Esophagus squamous epithelium (tissue), 5 donors: ENCODE data around the gene ATRN. TPM values are rescaled to one million over a fixed set of nuclear protein-coding genes. Genes with fewer than 3 reads are reported as not detected.

Experiments
- DNase-seq: peaks from one replicate; lab custom pipeline; 2025; lab: John Stamatoyannopoulos, UW
- H3K27ac ChIP-seq, 4 donors: fragments of 200-600 bp; sonication (generic); one replicate each; pipeline ENCODE4 v1.5.1; 2016 to 2019; ENCODE audit warnings: mild to moderate bottlenecking in 1 of 4
- H3K27me3 ChIP-seq, 4 donors: fragments of 200-600 bp; sonication (generic); 1 replicate in 3 of 4; 2 replicates in 1 of 4; pipeline versions ENCODE4 v1.5.1 to v1.6.0; 2017 to 2021; ENCODE audit warnings: antibody characterized with exemption in 1 of 4
- H3K36me3 ChIP-seq, 3 donors: fragments of 200-600 bp; sonication (generic); one replicate each; pipeline ENCODE4 v1.5.1; 2016 to 2019
- H3K4me1 ChIP-seq, 3 donors: fragments of 200-600 bp; sonication (generic); one replicate each; pipeline ENCODE4 v1.5.1; 2017 to 2019
- H3K4me3 ChIP-seq, 4 donors: fragments of 200-600 bp; sonication (generic); 1 replicate in 3 of 4; 2 replicates in 1 of 4; pipeline ENCODE4 v1.5.1; 2016 to 2019; ENCODE audit warnings: mild to moderate bottlenecking in 2 of 4, moderate library complexity in 1 of 4
- H3K9me3 ChIP-seq, 3 donors: fragments of 200-600 bp; sonication (generic); one replicate each; pipeline ENCODE4 v1.5.1; 2016 to 2019
- POLR2A ChIP-seq, 4 donors: fragments of 450-650 bp; IDR thresholded peaks; one replicate each; pipeline ENCODE4 v1.6.1; 2017; ENCODE audit warnings: antibody characterized with exemption in 4 of 4, mild to moderate bottlenecking in 4 of 4, moderate library complexity in 3 of 4
- WGBS, 2 donors: methylation state at CpG; one replicate each; pipeline ENCODE4 v1.1.5; 2018; 5-methylcytosine and 5-hydroxymethylcytosine counted together
- intact Hi-C: fragments of 100-400 bp; cut with DNase I; formaldehyde crosslinking; loops from one replicate; pipeline ENCODE4 v1.15.0; 2022
- total RNA-seq, 4 donors: library from RNA; depleted of rRNA; stranded (reverse); fragments of >200 nt; gene quantifications; one replicate each; pipeline ENCODE4 v1.1.0, GENCODE V29; 2016
- TF ChIP-seq, protein P1 (sequence below), 6 experiments: fragments of 450-650 bp in 4 of 6; fragments of 200-600 bp in 2 of 6; sonication (generic) in 2 of 6; IDR thresholded peaks; one replicate each; pipeline ENCODE4 v1.5.1; 2016 to 2019; ENCODE audit warnings: antibody characterized with exemption in 6 of 6, mild to moderate bottlenecking in 4 of 6, moderate library complexity in 4 of 6
- donor health status: DM: yes; HTN: yes; CAD: no.

Gene ATRN
- total RNA-seq, 4 donors from 2014 or later: 15.4 to 23.1 (median 21.4) TPM

DNA sequence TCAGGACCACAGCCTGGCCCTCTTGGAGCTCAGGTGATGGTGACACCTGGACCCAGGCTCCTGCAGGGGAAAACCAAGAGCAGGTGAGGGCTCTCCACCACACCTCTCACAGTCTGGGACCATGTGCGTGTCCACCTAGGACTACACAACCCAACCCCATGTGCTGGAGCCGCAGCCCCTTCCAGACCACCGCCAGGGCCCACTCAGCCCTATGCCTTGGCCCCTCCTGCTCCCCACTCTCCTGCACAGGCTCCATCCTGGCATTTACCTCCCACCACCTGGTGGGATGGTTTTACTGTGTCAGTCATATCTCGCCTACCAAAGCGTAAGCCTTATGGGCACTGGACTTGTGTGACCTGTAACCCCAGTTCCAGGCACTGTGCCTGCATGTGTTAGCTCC lies 224.0 kb downstream of the ATRN start:
- Histone ChIP-seq H3K27me3 (no peaks in the 10 kb centered on the region), H3K36me3 (no peaks in the 10 kb centered on the region), H3K27ac (no peak overlapping the region), H3K9me3 (no peaks in the 10 kb centered on the region), H3K4me3 (no peak overlapping the region), H3K4me1 (no peaks in the 10 kb centered on the region)
- no peak for DNase-seq
- WGBS, 2 donors: 91% methylated on average over 5 of the region's 5 CpGs; no CpG with 5 or more reads in 1 of the 2 donors
- intact Hi-C loops: no loop called here
- TF ChIP-seq, protein P1, sequence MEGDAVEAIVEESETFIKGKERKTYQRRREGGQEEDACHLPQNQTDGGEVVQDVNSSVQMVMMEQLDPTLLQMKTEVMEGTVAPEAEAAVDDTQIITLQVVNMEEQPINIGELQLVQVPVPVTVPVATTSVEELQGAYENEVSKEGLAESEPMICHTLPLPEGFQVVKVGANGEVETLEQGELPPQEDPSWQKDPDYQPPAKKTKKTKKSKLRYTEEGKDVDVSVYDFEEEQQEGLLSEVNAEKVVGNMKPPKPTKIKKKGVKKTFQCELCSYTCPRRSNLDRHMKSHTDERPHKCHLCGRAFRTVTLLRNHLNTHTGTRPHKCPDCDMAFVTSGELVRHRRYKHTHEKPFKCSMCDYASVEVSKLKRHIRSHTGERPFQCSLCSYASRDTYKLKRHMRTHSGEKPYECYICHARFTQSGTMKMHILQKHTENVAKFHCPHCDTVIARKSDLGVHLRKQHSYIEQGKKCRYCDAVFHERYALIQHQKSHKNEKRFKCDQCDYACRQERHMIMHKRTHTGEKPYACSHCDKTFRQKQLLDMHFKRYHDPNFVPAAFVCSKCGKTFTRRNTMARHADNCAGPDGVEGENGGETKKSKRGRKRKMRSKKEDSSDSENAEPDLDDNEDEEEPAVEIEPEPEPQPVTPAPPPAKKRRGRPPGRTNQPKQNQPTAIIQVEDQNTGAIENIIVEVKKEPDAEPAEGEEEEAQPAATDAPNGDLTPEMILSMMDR (IDR thresholded peaks at IDR 0.05): no peak

DNA sequence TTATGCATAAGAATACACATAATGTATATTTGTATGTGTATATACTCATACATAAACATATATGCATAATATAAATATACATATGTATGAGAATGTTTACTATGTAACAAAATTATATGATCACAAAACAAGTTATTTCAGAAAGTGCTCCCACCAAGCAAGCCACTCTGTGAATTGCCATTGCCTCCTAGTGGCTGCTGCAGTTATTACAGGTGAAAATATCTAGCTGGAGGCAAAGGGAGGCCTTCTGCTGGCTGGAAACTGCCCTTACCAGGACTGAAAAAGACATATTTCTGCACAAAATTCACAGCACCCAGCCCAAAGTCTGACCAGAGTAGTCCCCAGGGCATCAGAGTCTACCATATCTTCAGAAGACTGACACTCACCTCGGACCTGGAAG lies 225.4 kb downstream of the ATRN start:
- Histone ChIP-seq H3K27ac (no peak overlapping the region), H3K4me1 (no peaks in the 10 kb centered on the region), H3K36me3 (no peaks in the 10 kb centered on the region), H3K4me3 (no peak overlapping the region), H3K27me3 (no peaks in the 10 kb centered on the region), H3K9me3 (no peaks in the 10 kb centered on the region)
- no peak for DNase-seq
- TF ChIP-seq, protein P1 (IDR thresholded peaks at IDR 0.05): peak in 2 of 6 experiments; percentile 10 to 37
- TF ChIP-seq POLR2A (IDR thresholded peaks at IDR 0.05): no peak
- intact Hi-C loops: no loop called here
- WGBS, 2 donors: 57 to 83% methylated on average over 1 of the region's 1 CpG

DNA sequence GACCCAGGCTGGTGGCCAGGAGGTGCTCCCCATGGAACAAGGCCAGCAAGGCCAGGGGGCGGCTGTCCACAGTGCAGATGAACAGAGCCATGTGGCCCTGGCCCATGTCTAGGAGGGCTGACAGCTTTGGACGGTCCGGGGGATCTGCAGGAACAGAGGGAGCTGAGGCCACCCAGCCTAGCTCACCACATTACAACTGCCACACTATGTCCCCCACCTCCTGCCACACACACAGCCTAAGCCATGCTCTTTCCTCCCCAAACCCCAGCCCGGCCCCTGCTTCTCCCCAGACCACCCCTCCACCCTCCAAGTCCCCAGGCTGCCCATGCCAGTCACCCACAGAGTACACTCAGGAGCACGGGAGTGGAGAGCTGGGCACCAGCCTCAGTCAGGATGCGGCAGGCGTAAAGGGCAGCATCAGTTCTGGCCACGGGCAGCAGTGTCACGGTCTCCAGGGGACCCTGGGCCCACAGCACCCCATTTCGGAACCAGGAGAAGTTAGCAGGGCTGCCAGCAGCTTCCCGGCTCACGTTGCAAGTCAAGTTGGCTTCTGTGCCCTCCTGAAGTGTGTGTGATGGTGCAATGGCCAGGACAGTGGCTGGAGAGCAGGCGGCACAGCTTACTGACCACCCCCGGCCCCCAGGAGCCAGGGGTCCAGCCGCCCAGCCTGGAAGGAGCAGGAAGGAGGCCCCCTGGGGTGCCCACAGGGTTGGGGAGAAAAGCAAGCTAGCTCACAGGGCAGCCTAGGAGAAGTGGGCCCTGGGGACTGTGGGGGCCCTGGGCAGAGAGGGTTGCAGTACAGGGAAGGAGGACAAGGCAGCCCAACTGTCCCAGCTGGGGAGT lies 226.1 kb downstream of the ATRN start:
- WGBS, 2 donors: 79% methylated on average over 6 of the region's 15 CpGs; no CpG with 5 or more reads in 1 of the 2 donors
- DNase-seq: no peak

DNA sequence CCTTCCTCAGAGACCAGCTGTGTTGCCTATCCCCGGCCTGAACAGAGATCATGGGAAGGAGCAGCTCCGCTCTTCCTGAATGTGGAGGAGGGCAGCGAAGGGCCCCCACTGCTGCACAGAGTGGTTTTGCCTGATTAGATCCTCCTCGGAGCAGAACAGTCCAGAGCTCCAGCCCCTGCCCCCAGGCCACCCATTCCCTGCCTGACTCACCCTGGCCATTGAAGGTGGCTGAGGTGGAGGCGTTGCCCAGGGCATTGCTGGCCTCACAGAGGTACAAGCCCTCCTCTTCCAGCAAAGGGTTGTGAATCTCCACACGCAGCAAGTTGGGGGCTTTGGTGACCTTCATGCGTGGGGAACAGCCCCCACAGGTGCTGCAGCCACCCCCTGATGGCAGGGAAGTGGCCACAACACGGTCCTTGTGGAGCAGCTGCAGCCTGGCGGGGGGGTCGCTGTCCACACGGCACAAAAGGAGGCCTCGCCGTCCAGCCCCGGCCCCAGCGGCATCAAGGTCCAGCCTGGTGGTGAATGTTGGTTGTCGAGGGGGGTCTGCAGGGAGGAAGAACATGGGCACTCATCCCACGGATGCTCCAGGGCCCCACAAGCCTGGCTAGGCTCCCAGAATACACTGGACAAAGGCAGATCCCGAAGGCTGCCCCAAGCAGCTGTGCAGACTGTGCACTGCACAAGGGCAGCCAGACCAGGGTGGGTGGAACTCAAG lies 226.9 kb downstream of the ATRN start:
- Histone ChIP-seq H3K9me3 (no peaks in the 10 kb centered on the region), H3K4me3 (no peak overlapping the region), H3K36me3 (no peaks in the 10 kb centered on the region), H3K27ac (no peak overlapping the region), H3K4me1 (no peaks in the 10 kb centered on the region), H3K27me3 (no peaks in the 10 kb centered on the region)
- intact Hi-C loops: no loop called here
- DNase-seq: no peak
- TF ChIP-seq POLR2A (IDR thresholded peaks at IDR 0.05): no peak
- TF ChIP-seq, protein P1 (IDR thresholded peaks at IDR 0.05): no peak
- WGBS, 2 donors: 56 to 58% methylated on average over 3 of the region's 18 CpGs

More for the DNA sequence above, 226.1 kb downstream of the ATRN start:
- intact Hi-C loops: no loop called here
- Histone ChIP-seq H3K9me3 (no peaks in the 10 kb centered on the region), H3K4me3 (no peak overlapping the region), H3K4me1 (no peaks in the 10 kb centered on the region), H3K27me3 (no peaks in the 10 kb centered on the region), H3K36me3 (no peaks in the 10 kb centered on the region), H3K27ac (no peak overlapping the region)
- TF ChIP-seq POLR2A (IDR thresholded peaks at IDR 0.05): no peak
- TF ChIP-seq, protein P1 (IDR thresholded peaks at IDR 0.05): no peak

DNA sequence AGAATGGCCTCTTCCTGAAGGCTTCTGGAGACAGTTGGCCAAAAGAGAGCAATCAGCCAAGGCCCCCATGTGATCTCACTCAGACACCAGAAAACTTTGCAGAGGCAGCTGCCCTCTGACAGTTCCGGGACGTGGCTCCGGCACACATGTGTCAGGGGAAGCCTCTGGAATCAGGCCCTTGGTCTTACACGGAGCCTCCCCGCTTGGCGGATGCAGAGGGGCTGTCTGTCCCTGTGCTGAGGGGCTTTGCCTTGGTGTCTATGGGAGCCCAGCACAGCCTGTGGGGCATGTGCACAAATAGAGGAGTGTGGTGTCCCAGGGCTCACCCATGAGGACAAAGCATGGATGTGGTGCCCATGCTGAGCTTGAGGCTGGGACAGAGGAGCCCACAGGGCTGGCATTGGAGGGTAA lies 227.8 kb downstream of the ATRN start:
- 80% methylated on average over 1 of the region's 6 CpGs; no CpG with 5 or more reads in 1 of the 2 donors for WGBS, 2 donors
- Histone ChIP-seq H3K36me3 (no peaks in the 10 kb centered on the region), H3K4me3 (no peak overlapping the region), H3K4me1 (no peaks in the 10 kb centered on the region), H3K27ac (no peak overlapping the region), H3K9me3 (no peaks in the 10 kb centered on the region), H3K27me3 (no peaks in the 10 kb centered on the region)
- DNase-seq: no peak
- no peak for TF ChIP-seq POLR2A (IDR thresholded peaks at IDR 0.05)
- TF ChIP-seq, protein P1 (IDR thresholded peaks at IDR 0.05): no peak
- intact Hi-C loops: no loop called here
